Measurements from ENCODE around the gene LRRN3.

GRCh38 chr7:111164442-111164841, 73.5 kb downstream of the LRRN3 start:
- TF ChIP-seq, protein P1, sequence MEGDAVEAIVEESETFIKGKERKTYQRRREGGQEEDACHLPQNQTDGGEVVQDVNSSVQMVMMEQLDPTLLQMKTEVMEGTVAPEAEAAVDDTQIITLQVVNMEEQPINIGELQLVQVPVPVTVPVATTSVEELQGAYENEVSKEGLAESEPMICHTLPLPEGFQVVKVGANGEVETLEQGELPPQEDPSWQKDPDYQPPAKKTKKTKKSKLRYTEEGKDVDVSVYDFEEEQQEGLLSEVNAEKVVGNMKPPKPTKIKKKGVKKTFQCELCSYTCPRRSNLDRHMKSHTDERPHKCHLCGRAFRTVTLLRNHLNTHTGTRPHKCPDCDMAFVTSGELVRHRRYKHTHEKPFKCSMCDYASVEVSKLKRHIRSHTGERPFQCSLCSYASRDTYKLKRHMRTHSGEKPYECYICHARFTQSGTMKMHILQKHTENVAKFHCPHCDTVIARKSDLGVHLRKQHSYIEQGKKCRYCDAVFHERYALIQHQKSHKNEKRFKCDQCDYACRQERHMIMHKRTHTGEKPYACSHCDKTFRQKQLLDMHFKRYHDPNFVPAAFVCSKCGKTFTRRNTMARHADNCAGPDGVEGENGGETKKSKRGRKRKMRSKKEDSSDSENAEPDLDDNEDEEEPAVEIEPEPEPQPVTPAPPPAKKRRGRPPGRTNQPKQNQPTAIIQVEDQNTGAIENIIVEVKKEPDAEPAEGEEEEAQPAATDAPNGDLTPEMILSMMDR (IDR thresholded peaks at IDR 0.05) = no peak
- TF ChIP-seq POLR2A (IDR thresholded peaks at IDR 0.05) = no peak
- TF ChIP-seq EP300 (IDR thresholded peaks at IDR 0.05) = no peak

Data from tibial nerve (tissue), 4 donors.